ENCODE results near the gene COPZ1.

COPZ1 gene

GRCh38 chr12:54398995-54399793, 74.3 kb downstream of the COPZ1 start:
- peak; percentile 66 to 89 (median 75) for DNase-seq

- no peak for DNase-seq
These were observed 76.2 kb downstream of the COPZ1 start for GRCh38 chr12:54401119-54401518.

Measured in activated CD4-positive, CD25-positive, alpha-beta regulatory T cell (primary cell).